ENCODE results near the gene SRPK2. TPM values are rescaled to one million over a fixed set of nuclear protein-coding genes. Genes with fewer than 3 reads are reported as not detected.

The SRPK2 gene
- total RNA-seq, 1 donor from 2014 or later: 70.5 TPM

DNA sequence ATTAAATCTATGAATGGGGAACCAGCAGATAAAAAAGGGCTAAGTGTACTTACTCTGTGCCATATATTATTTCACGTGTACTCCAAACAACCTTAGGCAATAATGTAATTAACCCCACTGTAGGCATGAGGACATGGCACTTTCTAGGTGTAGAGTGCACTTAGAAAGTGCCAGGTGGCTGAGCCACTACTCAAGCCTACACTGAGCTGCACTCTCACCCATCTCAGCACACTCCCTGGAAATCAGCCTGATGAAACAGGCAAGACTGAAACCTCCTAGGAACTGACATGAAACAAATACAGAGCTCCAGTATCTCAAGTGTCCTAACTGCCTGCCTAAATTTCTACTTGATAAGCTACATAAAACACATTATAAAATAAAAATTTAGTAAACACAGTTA lies 227.4 kb downstream of the SRPK2 start:
- H3K4me3 Mint-ChIP-seq (ENCODE audit: unreplicated experiment): no peak overlapping the region
- no peak overlapping the region for H3K27ac Mint-ChIP-seq (ENCODE audit: unreplicated experiment)
- no peak for DNase-seq (ENCODE audit: low spot score)
- no peaks in the 10 kb centered on the region for H3K9me3 Mint-ChIP-seq (ENCODE audit: unreplicated experiment)
- H3K27me3 Mint-ChIP-seq (ENCODE audit: unreplicated experiment): peaks cover 6% of the 10 kb centered on the region
- peaks cover 27% of the 10 kb centered on the region for H3K36me3 Mint-ChIP-seq (ENCODE audit: low read depth, unreplicated experiment)
- TF ChIP-seq, protein P1, sequence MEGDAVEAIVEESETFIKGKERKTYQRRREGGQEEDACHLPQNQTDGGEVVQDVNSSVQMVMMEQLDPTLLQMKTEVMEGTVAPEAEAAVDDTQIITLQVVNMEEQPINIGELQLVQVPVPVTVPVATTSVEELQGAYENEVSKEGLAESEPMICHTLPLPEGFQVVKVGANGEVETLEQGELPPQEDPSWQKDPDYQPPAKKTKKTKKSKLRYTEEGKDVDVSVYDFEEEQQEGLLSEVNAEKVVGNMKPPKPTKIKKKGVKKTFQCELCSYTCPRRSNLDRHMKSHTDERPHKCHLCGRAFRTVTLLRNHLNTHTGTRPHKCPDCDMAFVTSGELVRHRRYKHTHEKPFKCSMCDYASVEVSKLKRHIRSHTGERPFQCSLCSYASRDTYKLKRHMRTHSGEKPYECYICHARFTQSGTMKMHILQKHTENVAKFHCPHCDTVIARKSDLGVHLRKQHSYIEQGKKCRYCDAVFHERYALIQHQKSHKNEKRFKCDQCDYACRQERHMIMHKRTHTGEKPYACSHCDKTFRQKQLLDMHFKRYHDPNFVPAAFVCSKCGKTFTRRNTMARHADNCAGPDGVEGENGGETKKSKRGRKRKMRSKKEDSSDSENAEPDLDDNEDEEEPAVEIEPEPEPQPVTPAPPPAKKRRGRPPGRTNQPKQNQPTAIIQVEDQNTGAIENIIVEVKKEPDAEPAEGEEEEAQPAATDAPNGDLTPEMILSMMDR (IDR thresholded peaks at IDR 0.05; ENCODE audit: unreplicated experiment): no peak
- H3K4me1 Mint-ChIP-seq (ENCODE audit: unreplicated experiment): no peaks in the 10 kb centered on the region

DNA sequence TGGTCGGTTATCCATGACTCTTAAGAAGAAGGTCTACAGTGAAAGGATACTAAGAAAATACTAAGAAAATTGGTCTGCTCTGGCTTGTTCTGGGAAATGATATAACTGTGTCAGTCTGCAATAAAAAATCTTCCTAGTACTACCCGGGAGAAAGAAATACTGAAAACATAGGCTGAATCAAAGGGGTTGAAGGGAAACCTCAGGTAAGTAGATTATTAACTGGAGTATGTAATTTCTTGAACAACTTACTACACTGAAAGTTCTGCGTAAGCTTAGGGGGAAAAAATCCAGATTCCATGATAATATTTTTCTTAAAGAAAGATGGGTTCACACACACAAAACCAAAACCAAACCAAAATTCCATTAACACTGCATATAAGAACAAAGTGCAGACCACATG lies 231.4 kb downstream of the SRPK2 start:
- H3K27me3 Mint-ChIP-seq (ENCODE audit: unreplicated experiment): peaks cover 4% of the 10 kb centered on the region
- DNase-seq (ENCODE audit: low spot score): no peak
- H3K9me3 Mint-ChIP-seq (ENCODE audit: unreplicated experiment): no peaks in the 10 kb centered on the region
- H3K4me3 Mint-ChIP-seq (ENCODE audit: unreplicated experiment): no peak overlapping the region
- peaks cover 15% of the 10 kb centered on the region for H3K4me1 Mint-ChIP-seq (ENCODE audit: unreplicated experiment)
- peaks cover 3% of the 10 kb centered on the region for H3K36me3 Mint-ChIP-seq (ENCODE audit: low read depth, unreplicated experiment)
- H3K27ac Mint-ChIP-seq (ENCODE audit: unreplicated experiment): no peak overlapping the region
- TF ChIP-seq, protein P1 (IDR thresholded peaks at IDR 0.05; ENCODE audit: unreplicated experiment): no peak

DNA sequence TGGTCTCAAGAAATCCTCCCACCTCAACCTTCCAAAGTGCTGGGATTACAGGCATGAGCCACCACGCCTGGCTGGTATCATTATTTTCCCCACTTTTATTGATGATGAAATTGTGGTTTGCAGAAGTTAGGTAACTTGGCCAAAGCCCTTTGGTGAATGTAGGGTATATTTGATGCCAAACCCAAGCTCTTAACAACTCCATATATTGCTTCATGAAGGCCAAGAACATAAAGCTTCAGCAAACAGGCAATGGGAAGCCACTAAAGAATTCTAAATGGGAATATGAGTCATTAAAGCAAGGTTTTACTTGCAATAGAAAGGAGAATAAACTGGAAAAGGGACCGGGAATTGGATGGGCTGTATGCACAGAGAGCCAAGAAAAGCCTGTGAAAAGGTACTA lies 232.0 kb downstream of the SRPK2 start:
- no peak for DNase-seq (ENCODE audit: low spot score)
- H3K27me3 Mint-ChIP-seq (ENCODE audit: unreplicated experiment): peaks cover 4% of the 10 kb centered on the region
- H3K27ac Mint-ChIP-seq (ENCODE audit: unreplicated experiment): no peak overlapping the region
- H3K36me3 Mint-ChIP-seq (ENCODE audit: low read depth, unreplicated experiment): peaks cover 3% of the 10 kb centered on the region
- TF ChIP-seq, protein P1 (IDR thresholded peaks at IDR 0.05; ENCODE audit: unreplicated experiment): no peak
- H3K4me1 Mint-ChIP-seq (ENCODE audit: unreplicated experiment): peaks cover 15% of the 10 kb centered on the region
- no peak overlapping the region for H3K4me3 Mint-ChIP-seq (ENCODE audit: unreplicated experiment)
- H3K9me3 Mint-ChIP-seq (ENCODE audit: unreplicated experiment): no peaks in the 10 kb centered on the region

DNA sequence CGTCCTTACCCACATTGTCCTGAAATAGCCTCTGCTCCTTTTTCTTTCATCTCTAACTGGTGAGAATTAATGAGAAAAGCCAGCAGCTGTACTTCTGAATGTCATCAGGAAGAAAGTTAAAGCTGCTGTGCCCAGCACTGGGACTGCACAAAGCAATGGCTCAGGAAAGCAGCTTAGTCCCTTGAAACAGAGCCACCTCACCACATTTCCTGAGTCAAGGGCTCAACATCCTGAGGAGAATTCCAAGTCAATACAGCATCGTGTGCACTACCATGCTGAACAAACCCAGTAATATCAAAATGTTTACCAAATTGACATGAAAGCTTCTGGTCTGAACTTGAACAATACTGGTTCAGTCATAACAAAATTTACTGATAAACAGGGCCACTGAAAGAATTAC lies 234.6 kb downstream of the SRPK2 start:
- TF ChIP-seq, protein P1 (IDR thresholded peaks at IDR 0.05; ENCODE audit: unreplicated experiment): no peak
- H3K4me1 Mint-ChIP-seq (ENCODE audit: unreplicated experiment): peaks cover 15% of the 10 kb centered on the region
- peaks cover 2% of the 10 kb centered on the region for H3K27me3 Mint-ChIP-seq (ENCODE audit: unreplicated experiment)
- H3K36me3 Mint-ChIP-seq (ENCODE audit: low read depth, unreplicated experiment): peaks cover 3% of the 10 kb centered on the region
- H3K9me3 Mint-ChIP-seq (ENCODE audit: unreplicated experiment): no peaks in the 10 kb centered on the region
- no peak for DNase-seq (ENCODE audit: low spot score)
- H3K4me3 Mint-ChIP-seq (ENCODE audit: unreplicated experiment): no peak overlapping the region
- H3K27ac Mint-ChIP-seq (ENCODE audit: unreplicated experiment): peak overlapping the region; percentile 72

DNA sequence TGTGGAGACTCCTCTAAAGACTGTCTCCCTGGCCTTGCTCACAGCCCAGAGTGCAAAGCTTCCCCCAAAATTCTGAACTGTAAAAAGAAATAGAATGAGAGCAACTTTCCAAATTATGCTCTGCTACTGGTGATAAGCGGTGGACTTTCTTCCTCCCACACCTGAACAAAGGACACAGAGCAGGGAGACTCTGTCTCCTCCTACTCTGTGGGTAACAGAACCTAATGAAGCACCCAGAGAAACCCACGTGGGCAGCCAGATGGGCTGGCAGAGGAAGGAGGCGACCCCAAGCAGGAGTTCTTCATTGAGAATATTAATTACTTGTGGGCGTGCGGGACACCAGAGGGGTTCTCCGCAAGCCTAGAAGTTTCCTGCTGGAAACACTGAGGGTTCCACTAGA lies 235.2 kb downstream of the SRPK2 start:
- H3K36me3 Mint-ChIP-seq (ENCODE audit: low read depth, unreplicated experiment): peaks cover 3% of the 10 kb centered on the region
- no peak overlapping the region for H3K4me3 Mint-ChIP-seq (ENCODE audit: unreplicated experiment)
- peaks cover 2% of the 10 kb centered on the region for H3K27me3 Mint-ChIP-seq (ENCODE audit: unreplicated experiment)
- TF ChIP-seq, protein P1 (IDR thresholded peaks at IDR 0.05; ENCODE audit: unreplicated experiment): no peak
- no peak for DNase-seq (ENCODE audit: low spot score)
- H3K4me1 Mint-ChIP-seq (ENCODE audit: unreplicated experiment): peaks cover 15% of the 10 kb centered on the region
- H3K27ac Mint-ChIP-seq (ENCODE audit: unreplicated experiment): peak overlapping the region; percentile 72
- no peaks in the 10 kb centered on the region for H3K9me3 Mint-ChIP-seq (ENCODE audit: unreplicated experiment)

Measured in endothelial cell (in vitro differentiated cells).